Breast epithelium (tissue), 4 donors: ENCODE measurements around the gene VAT1L. TPM values are rescaled to one million over a fixed set of nuclear protein-coding genes. Genes with fewer than 3 reads are reported as not detected.
"Not testable (repeated sequence)": the region's sequence is repeated elsewhere in the genome, so short reads cannot be mapped to it uniquely, and the experiment has no call there.

ENCODE experiments used
- DNase-seq, 2 donors: peaks; one replicate each; pipeline ENCODE4 v3.0.0-alpha.2; 2019; ENCODE audit warnings: low spot score in 2 of 2
- H3K27ac ChIP-seq, 2 donors: fragments of 200-600 bp; sonication (generic) in 1 of 2; one replicate each; pipeline ENCODE4 v1.5.1; 2016 to 2019; ENCODE audit warnings: mild to moderate bottlenecking in 1 of 2
- H3K27me3 ChIP-seq, 2 donors: fragments of 200-600 bp; sonication (generic) in 1 of 2; one replicate each; pipeline versions ENCODE4 v1.5.1 to v1.6.0; 2017 to 2019; ENCODE audit warnings: control low read depth in 1 of 2, mild to moderate bottlenecking in 1 of 2
- H3K36me3 ChIP-seq: fragments of 200-600 bp; one replicate; pipeline ENCODE4 v1.5.1; 2019
- H3K4me1 ChIP-seq, 2 donors: fragments of 200-600 bp; sonication (generic); one replicate each; pipeline ENCODE4 v1.5.1; 2016 to 2019; ENCODE audit warnings: control low read depth in 1 of 2
- H3K4me3 ChIP-seq, 3 donors: fragments of 200-600 bp; sonication (generic); 1 replicate in 2 of 3; 2 replicates in 1 of 3; pipeline ENCODE4 v1.5.1; 2016 to 2019; ENCODE audit warnings: mild to moderate bottlenecking in 3 of 3, moderate library complexity in 2 of 3
- H3K9me3 ChIP-seq, 2 donors: fragments of 200-600 bp; sonication (generic) in 1 of 2; one replicate each; pipeline ENCODE4 v1.5.1; 2016 to 2019; ENCODE audit warnings: control low read depth in 1 of 2
- POLR2A ChIP-seq: fragments of 450-650 bp; IDR thresholded peaks from one replicate; pipeline ENCODE4 v1.6.1; 2016; ENCODE audit warnings: antibody characterized with exemption, mild to moderate bottlenecking, moderate library complexity
- POLR2AphosphoS5 ChIP-seq, 3 donors: sonication (generic); formaldehyde crosslinking; IDR thresholded peaks; one replicate each; pipeline ENCODE4 v1.6.1; 2017; ENCODE audit warnings: antibody characterized with exemption in 3 of 3
- intact Hi-C: fragments of 100-400 bp; cut with DNase I; formaldehyde crosslinking; loops from one replicate; pipeline ENCODE4 v1.15.1; 2023; ENCODE audit warnings: low total_unique reads
- total RNA-seq, 3 donors: library from RNA; depleted of rRNA; stranded (reverse); fragments of >200 nt; gene quantifications; one replicate each; pipeline ENCODE4 v1.1.0, GENCODE V29; 2016
- TF ChIP-seq, protein P1 (sequence below), 3 donors: fragments of 450-650 bp; IDR thresholded peaks; one replicate each; pipeline ENCODE4 v1.5.1; 2016 to 2017; ENCODE audit warnings: antibody characterized with exemption in 3 of 3, mild to moderate bottlenecking in 3 of 3, moderate library complexity in 3 of 3

Gene VAT1L
- total RNA-seq, 3 donors from 2014 or later: 0.33 to 0.88 TPM; not detected in 1

DNA sequence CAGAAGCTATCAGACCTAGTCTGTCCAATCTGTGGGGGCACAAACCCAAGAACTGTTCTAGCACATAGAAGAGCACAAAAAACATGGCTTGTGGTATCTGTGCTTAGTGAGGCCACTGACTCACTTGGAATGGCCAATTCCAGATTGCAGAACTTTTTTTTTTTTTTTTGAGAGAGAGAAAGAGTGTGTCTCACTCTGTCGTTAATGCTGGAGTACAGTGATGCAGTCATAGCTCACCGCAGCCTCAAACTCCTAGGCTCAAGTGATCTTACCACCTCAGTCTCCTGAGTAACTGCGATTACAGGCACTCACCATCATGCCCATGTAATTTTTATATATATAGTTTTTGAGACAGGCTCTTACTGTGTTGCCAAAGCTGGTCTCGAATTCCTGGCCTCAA lies 156.8 kb downstream of the VAT1L start:
- intact Hi-C loops: no loop called here
- H3K36me3 ChIP-seq: no peaks in the 10 kb centered on the region
- no peaks in the 10 kb centered on the region for H3K4me1 ChIP-seq
- TF ChIP-seq, protein P1, sequence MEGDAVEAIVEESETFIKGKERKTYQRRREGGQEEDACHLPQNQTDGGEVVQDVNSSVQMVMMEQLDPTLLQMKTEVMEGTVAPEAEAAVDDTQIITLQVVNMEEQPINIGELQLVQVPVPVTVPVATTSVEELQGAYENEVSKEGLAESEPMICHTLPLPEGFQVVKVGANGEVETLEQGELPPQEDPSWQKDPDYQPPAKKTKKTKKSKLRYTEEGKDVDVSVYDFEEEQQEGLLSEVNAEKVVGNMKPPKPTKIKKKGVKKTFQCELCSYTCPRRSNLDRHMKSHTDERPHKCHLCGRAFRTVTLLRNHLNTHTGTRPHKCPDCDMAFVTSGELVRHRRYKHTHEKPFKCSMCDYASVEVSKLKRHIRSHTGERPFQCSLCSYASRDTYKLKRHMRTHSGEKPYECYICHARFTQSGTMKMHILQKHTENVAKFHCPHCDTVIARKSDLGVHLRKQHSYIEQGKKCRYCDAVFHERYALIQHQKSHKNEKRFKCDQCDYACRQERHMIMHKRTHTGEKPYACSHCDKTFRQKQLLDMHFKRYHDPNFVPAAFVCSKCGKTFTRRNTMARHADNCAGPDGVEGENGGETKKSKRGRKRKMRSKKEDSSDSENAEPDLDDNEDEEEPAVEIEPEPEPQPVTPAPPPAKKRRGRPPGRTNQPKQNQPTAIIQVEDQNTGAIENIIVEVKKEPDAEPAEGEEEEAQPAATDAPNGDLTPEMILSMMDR (IDR thresholded peaks at IDR 0.05): no peak
- no peak for TF ChIP-seq POLR2A
- no peak for TF ChIP-seq POLR2AphosphoS5 (IDR thresholded peaks at IDR 0.05)
- no peak for DNase-seq
- H3K9me3 ChIP-seq: no peaks in the 10 kb centered on the region
- no peak overlapping the region for H3K4me3 ChIP-seq
- no peak overlapping the region for H3K27ac ChIP-seq
- peaks cover 0 to 12% of the 10 kb centered on the region in 2 donors for H3K27me3 ChIP-seq

- Histone ChIP-seq H3K27me3 (peaks cover 0 to 12% of the 10 kb centered on the region in 2 donors), H3K4me1 (no peaks in the 10 kb centered on the region), H3K36me3 (no peaks in the 10 kb centered on the region), H3K4me3 (no peak overlapping the region), H3K27ac (no peak overlapping the region), H3K9me3 (no peaks in the 10 kb centered on the region)
- DNase-seq: no peak
- TF ChIP-seq, protein P1 (IDR thresholded peaks at IDR 0.05): no peak
- TF ChIP-seq POLR2AphosphoS5 (IDR thresholded peaks at IDR 0.05): no peak
- TF ChIP-seq POLR2A: no peak
- intact Hi-C loops: no loop called here
Observed at GRCh38 chr16:77946823-77947222, 158.5 kb downstream of the VAT1L start.

- H3K4me1 ChIP-seq, H3K4me3 ChIP-seq, H3K9me3 ChIP-seq, H3K27ac ChIP-seq, DNase-seq, intact Hi-C loops, H3K36me3 ChIP-seq: not testable (repeated sequence)
- peaks cover 0 to 12% of the 10 kb centered on the region in 2 donors for H3K27me3 ChIP-seq
Observed at GRCh38 chr16:77947590-77947989, 159.2 kb downstream of the VAT1L start.

- Histone ChIP-seq H3K36me3 (no peaks in the 10 kb centered on the region), H3K4me3 (no peak overlapping the region), H3K27me3 (peaks cover 0 to 12% of the 10 kb centered on the region in 2 donors), H3K27ac (no peak overlapping the region), H3K4me1 (no peaks in the 10 kb centered on the region), H3K9me3 (no peaks in the 10 kb centered on the region)
- no peak for DNase-seq
- no peak for TF ChIP-seq POLR2AphosphoS5 (IDR thresholded peaks at IDR 0.05)
- no peak for TF ChIP-seq POLR2A
- TF ChIP-seq, protein P1 (IDR thresholded peaks at IDR 0.05): no peak
- intact Hi-C loops: no loop called here
Observed at GRCh38 chr16:77948835-77949234, 160.5 kb downstream of the VAT1L start.

DNA sequence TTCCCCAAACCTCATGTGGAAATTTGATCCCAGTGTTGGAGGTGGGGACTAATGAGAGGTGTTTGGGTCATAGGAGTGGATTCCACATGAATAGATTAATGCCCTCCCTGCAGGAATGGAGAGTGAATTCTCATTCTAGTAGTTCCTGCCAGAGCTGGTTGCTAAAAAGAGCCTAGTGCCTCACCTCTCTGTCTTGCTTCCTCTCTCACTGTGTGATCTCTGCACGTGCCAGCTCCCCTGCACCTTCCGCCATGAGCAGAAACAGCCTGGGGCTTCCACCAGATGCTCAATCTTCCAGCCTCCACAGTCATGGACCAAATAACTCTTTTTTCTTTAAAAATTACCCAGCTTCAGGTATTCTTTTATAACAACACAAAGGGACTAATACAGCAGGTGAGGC lies 161.1 kb downstream of the VAT1L start:
- Histone ChIP-seq H3K36me3 (no peaks in the 10 kb centered on the region), H3K9me3 (no peaks in the 10 kb centered on the region), H3K27ac (no peak overlapping the region), H3K27me3 (peaks cover 0 to 12% of the 10 kb centered on the region in 2 donors), H3K4me1 (no peaks in the 10 kb centered on the region), H3K4me3 (no peak overlapping the region)
- DNase-seq: no peak
- TF ChIP-seq, protein P1 (IDR thresholded peaks at IDR 0.05): no peak
- no peak for TF ChIP-seq POLR2A
- no peak for TF ChIP-seq POLR2AphosphoS5 (IDR thresholded peaks at IDR 0.05)
- intact Hi-C loops: no loop called here

- no peaks in the 10 kb centered on the region for H3K4me1 ChIP-seq
- H3K36me3 ChIP-seq: no peaks in the 10 kb centered on the region
- no peak overlapping the region for H3K4me3 ChIP-seq
- H3K27ac ChIP-seq: no peak overlapping the region
- TF ChIP-seq, protein P1 (IDR thresholded peaks at IDR 0.05): no peak
- TF ChIP-seq POLR2AphosphoS5 (IDR thresholded peaks at IDR 0.05) (no peak), POLR2A (no peak)
- intact Hi-C loops: no loop called here
- H3K9me3 ChIP-seq: no peaks in the 10 kb centered on the region
- peaks cover 0 to 12% of the 10 kb centered on the region in 2 donors for H3K27me3 ChIP-seq
- DNase-seq: no peak
Observed at GRCh38 chr16:77951788-77952187, 163.4 kb downstream of the VAT1L start.
